Thyroid gland (tissue), 4 donors: Measurements from ENCODE around the gene OR9Q1. TPM values are rescaled to one million over a fixed set of nuclear protein-coding genes. Genes with fewer than 3 reads are reported as not detected.
A peak's percentile ranks its signal among the peaks of the same experiment; 100 is the strongest.

Source experiments
- DNase-seq, 2 donors: peaks; one replicate each; pipeline ENCODE4 v3.0.0-alpha.2; 2019
- H3K27ac ChIP-seq, 3 donors: fragments of 200-600 bp; sonication (generic); 1 replicate in 2 of 3; 2 replicates in 1 of 3; pipeline ENCODE4 v1.5.1; 2016 to 2019; ENCODE audit warnings: mild to moderate bottlenecking in 1 of 3, moderate library complexity in 1 of 3
- H3K27me3 ChIP-seq: fragments of 200-600 bp; sonication (generic); one replicate; pipeline ENCODE4 v1.5.1; 2019
- H3K36me3 ChIP-seq, 2 donors: fragments of 200-600 bp; sonication (generic); one replicate each; pipeline ENCODE4 v1.5.1; 2016 to 2019
- H3K4me1 ChIP-seq, 2 donors: fragments of 200-600 bp; sonication (generic); one replicate each; pipeline ENCODE4 v1.5.1; 2017 to 2019
- H3K4me3 ChIP-seq, 3 donors: fragments of 200-600 bp; sonication (generic); replicated peaks in 1 of 3; 1 replicate in 2 of 3; 2 replicates in 1 of 3; pipeline ENCODE4 v1.5.1; 2016; ENCODE audit warnings: mild to moderate bottlenecking in 1 of 3
- H3K9me3 ChIP-seq: fragments of 200-600 bp; sonication (generic); one replicate; pipeline ENCODE4 v1.5.1; 2017
- CTCF ChIP-seq, 6 experiments: fragments of 200-600 bp in 3 of 6; fragments of 450-650 bp in 3 of 6; sonication (generic) in 3 of 6; IDR thresholded peaks; one replicate each; pipeline ENCODE4 v1.5.1; 2016 to 2019; ENCODE audit warnings: antibody characterized with exemption in 6 of 6, mild to moderate bottlenecking in 2 of 6, inconsistent platforms in 1 of 6, moderate library complexity in 1 of 6
- POLR2A ChIP-seq, 2 donors: fragments of 450-650 bp; IDR thresholded peaks; one replicate each; pipeline ENCODE4 v1.6.1; 2017; ENCODE audit warnings: antibody characterized with exemption in 2 of 2, mild to moderate bottlenecking in 2 of 2, moderate library complexity in 1 of 2
- WGBS, 2 donors: methylation state at CpG; one replicate each; pipeline ENCODE4 v1.1.5; 2017; 5-methylcytosine and 5-hydroxymethylcytosine counted together
- intact Hi-C: fragments of 100-400 bp; cut with DNase I; formaldehyde crosslinking; loops from one replicate; pipeline ENCODE4 v1.15.1; 2023
- total RNA-seq, 4 donors: library from RNA; depleted of rRNA; stranded (reverse); fragments of >200 nt; gene quantifications; one replicate each; pipeline ENCODE4 v1.2.3, GENCODE V29; 2016

OR9Q1 gene
- total RNA-seq, 4 donors from 2014 or later, result not detected

GRCh38 chr11:58028687-58029411 is 5.2 kb downstream of the OR9Q1 start:
- H3K36me3 ChIP-seq, result no peaks in the 10 kb centered on the region
- peaks cover 0 to 10% of the 10 kb centered on the region in 2 donors for H3K4me1 ChIP-seq
- intact Hi-C loops, result no loop called here
- H3K27me3 ChIP-seq, result no peaks in the 10 kb centered on the region
- no peaks in the 10 kb centered on the region for H3K9me3 ChIP-seq
- H3K27ac ChIP-seq, result no peak overlapping the region
- WGBS, 2 donors, result 60 to 73% methylated on average over 5 to 6 of the region's 6 CpGs
- DNase-seq, result no peak
- H3K4me3 ChIP-seq, result no peak overlapping the region
- TF ChIP-seq CTCF (IDR thresholded peaks at IDR 0.05) (no peak), POLR2A (IDR thresholded peaks at IDR 0.05) (no peak)

GRCh38 chr11:58030653-58031052 is 7.0 kb downstream of the OR9Q1 start, which contains the start of gene OR6Q1:
OR6Q1 (plus strand) TSS chr11:58030953; CDS start chr11:58030953, 0 bp downstream.
- H3K36me3 ChIP-seq, result no peaks in the 10 kb centered on the region
- H3K4me1 ChIP-seq, result no peaks in the 10 kb centered on the region
- no peaks in the 10 kb centered on the region for H3K27me3 ChIP-seq
- intact Hi-C loops, result no loop called here
- no peaks in the 10 kb centered on the region for H3K9me3 ChIP-seq
- TF ChIP-seq POLR2A (IDR thresholded peaks at IDR 0.05) (no peak), CTCF (IDR thresholded peaks at IDR 0.05) (no peak)
- DNase-seq, result no peak
- H3K4me3 ChIP-seq, result no peak within 1 kb of the TSS
- no peak within 1 kb of the TSS for H3K27ac ChIP-seq

- no peaks in the 10 kb centered on the region for H3K27me3 ChIP-seq
- H3K27ac ChIP-seq, result no peak overlapping the region
- TF ChIP-seq POLR2A (IDR thresholded peaks at IDR 0.05) (no peak), CTCF (IDR thresholded peaks at IDR 0.05) (no peak)
- no peaks in the 10 kb centered on the region for H3K4me1 ChIP-seq
- WGBS, 2 donors, result 81 to 92% methylated on average over 2 of the region's 2 CpGs
- intact Hi-C loops, result no loop called here
- H3K4me3 ChIP-seq, result no peak overlapping the region
- no peaks in the 10 kb centered on the region for H3K9me3 ChIP-seq
- no peak for DNase-seq
- H3K36me3 ChIP-seq, result no peaks in the 10 kb centered on the region
Measured at GRCh38 chr11:58034471-58034870, 10.8 kb downstream of the OR9Q1 start.

- Histone ChIP-seq H3K4me3 (no peak overlapping the region), H3K27ac (no peak overlapping the region), H3K27me3 (no peaks in the 10 kb centered on the region), H3K4me1 (no peaks in the 10 kb centered on the region), H3K9me3 (no peaks in the 10 kb centered on the region), H3K36me3 (no peaks in the 10 kb centered on the region)
- DNase-seq, result no peak
- intact Hi-C loops, result no loop called here
- no peak for TF ChIP-seq CTCF (IDR thresholded peaks at IDR 0.05)
- TF ChIP-seq POLR2A (IDR thresholded peaks at IDR 0.05), result no peak
Measured at GRCh38 chr11:58039589-58039988, 15.9 kb downstream of the OR9Q1 start.

- H3K4me3 ChIP-seq, result no peak overlapping the region
- no peak for TF ChIP-seq CTCF (IDR thresholded peaks at IDR 0.05)
- no peak for TF ChIP-seq POLR2A (IDR thresholded peaks at IDR 0.05)
- WGBS, 2 donors, result 47 to 72% methylated on average over 2 of the region's 2 CpGs
- peak in 1 of 2 donors; percentile 9 for DNase-seq
- H3K9me3 ChIP-seq, result no peaks in the 10 kb centered on the region
- H3K4me1 ChIP-seq, result no peaks in the 10 kb centered on the region
- H3K27ac ChIP-seq, result no peak overlapping the region
- H3K27me3 ChIP-seq, result no peaks in the 10 kb centered on the region
- H3K36me3 ChIP-seq, result no peaks in the 10 kb centered on the region
- intact Hi-C loops, result no loop called here
Measured at GRCh38 chr11:58043379-58043778, 19.7 kb downstream of the OR9Q1 start.
